Activated CD4-positive, alpha-beta T cell treated with anti-CD3 and anti-CD28 coated beads, Interleukin-2, amount 10 ng/mL, durations not matched to agents 24 days and 14 days (primary cell): ENCODE results near the gene C2CD3. TPM values are rescaled to one million over a fixed set of nuclear protein-coding genes. Genes with fewer than 3 reads are reported as not detected.

Experiments
- DNase-seq: peaks from one replicate; pipeline ENCODE4 v3.0.0; 2022
- H3K27ac Mint-ChIP-seq: one replicate; pipeline ENCODE4 v1.8.0; 2022; ENCODE audit warnings: mild to moderate bottlenecking, mixed read lengths
- H3K27me3 Mint-ChIP-seq: one replicate; pipeline ENCODE4 v1.8.0; 2022; ENCODE audit warnings: mixed read lengths
- H3K36me3 Mint-ChIP-seq: one replicate; pipeline ENCODE4 v1.8.0; 2022; ENCODE audit warnings: low read depth, mild to moderate bottlenecking, mixed read lengths
- H3K4me1 Mint-ChIP-seq: one replicate; pipeline ENCODE4 v1.8.0; 2021; ENCODE audit warnings: mixed read lengths
- H3K4me3 Mint-ChIP-seq: one replicate; pipeline ENCODE4 v1.8.0; 2022; ENCODE audit warnings: mild to moderate bottlenecking, moderate library complexity, mixed read lengths
- H3K9me3 Mint-ChIP-seq: one replicate; pipeline ENCODE4 v1.8.0; 2021; ENCODE audit warnings: mixed read lengths
- intact Hi-C: fragments of 100-400 bp; cut with micrococcal nuclease; formaldehyde crosslinking; loops from one replicate; pipeline ENCODE4 v1.15.1; 2023
- total RNA-seq: library from RNA; stranded (reverse); gene quantifications from 2 replicates; pipeline ENCODE4 v1.2.3, GENCODE V29; 2022

C2CD3 gene
- total RNA-seq, 1 donor from 2014 or later = 37.4 TPM

DNA sequence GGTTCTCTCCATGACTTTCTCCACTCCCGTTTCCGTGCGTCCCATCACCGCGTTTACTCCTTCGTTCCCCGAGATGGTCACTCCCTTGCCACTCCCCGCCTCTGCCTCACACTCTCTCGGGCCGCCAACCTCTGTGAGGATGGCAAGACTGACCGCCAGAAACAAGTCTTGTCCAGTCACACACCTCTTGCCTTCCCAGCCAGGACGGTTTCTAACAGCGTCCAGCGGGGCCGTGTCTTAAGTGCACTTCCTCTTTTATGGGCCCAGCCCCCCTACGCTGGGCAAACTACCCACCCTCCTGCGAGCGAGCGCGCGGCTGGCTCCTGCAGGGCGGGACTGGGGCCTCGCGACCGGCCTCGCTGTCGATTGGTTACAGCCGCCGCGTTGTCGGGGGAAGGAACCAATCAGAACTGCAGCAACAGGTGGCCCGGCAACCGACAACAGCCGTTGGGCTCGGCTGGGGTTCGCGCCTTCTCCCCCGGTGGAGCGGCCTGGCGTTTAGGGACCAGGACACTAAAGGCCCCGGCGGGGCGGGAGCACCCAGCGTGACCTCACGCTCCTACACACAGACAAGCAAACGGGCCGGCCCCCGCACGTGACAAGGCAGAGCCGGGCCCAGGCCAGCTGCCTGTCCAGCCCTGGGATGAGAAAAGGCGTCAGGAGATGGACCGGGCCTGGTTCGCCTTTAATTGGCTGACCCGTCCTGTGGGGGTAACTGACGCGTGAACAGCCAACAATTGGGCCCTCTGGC, 187.6 kb downstream of the C2CD3 start:
- H3K4me1 Mint-ChIP-seq = peaks cover 53% of the 10 kb centered on the region
- H3K27ac Mint-ChIP-seq = peak overlapping the region; percentile 99
- H3K27me3 Mint-ChIP-seq = no peaks in the 10 kb centered on the region
- intact Hi-C loops = loop anchor here (1.0 to 2.0 kb wide), 6 partner anchors 9 to 606 kb away; partner anchors contain the start of genes C2CD3, PPME1 and RELT
- H3K4me3 Mint-ChIP-seq = peak overlapping the region; percentile 95
- no peaks in the 10 kb centered on the region for H3K9me3 Mint-ChIP-seq
- peaks cover 42% of the 10 kb centered on the region for H3K36me3 Mint-ChIP-seq
- peak; percentile 98 for DNase-seq

DNA sequence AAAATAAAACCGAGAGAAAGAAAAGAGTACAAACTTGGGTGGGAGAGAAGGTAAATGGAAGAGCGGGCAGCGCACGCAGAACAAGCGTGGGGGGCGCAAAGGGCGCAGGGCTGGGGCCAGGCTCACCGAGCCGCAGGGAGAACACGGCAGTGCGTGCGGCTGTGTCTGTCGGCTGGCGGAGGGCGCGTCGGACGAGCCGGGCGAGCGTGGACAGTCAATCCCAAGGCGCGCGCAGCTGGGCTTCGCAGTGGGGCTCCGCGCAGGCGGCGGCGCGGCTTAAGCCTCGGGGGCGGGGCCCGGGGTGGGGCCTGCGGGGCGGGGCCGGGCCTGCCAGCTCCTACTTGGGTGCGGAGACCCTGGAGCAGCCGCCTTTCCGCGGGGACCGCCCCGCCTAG, 188.2 kb downstream of the C2CD3 start, which contains the start of gene UCP2:
TSS of gene UCP2 (minus strand) at position 249 of the 395 bp plus-strand sequence. CDS start 4,465 bp downstream, outside the sequence.
- H3K4me1 Mint-ChIP-seq = peaks cover 55% of the 10 kb centered on the region
- DNase-seq = peak; percentile 96
- peaks cover 48% of the 10 kb centered on the region for H3K36me3 Mint-ChIP-seq
- H3K27ac Mint-ChIP-seq = peak within 1 kb of the TSS; percentile 99
- H3K9me3 Mint-ChIP-seq = no peaks in the 10 kb centered on the region
- intact Hi-C loops = loop anchor here (1.0 to 2.0 kb wide), 3 partner anchors 8 to 606 kb away; partner anchors contain the start of gene RELT
- H3K27me3 Mint-ChIP-seq = no peaks in the 10 kb centered on the region
- H3K4me3 Mint-ChIP-seq = peak within 1 kb of the TSS; percentile 95

- H3K36me3 Mint-ChIP-seq = peaks cover 60% of the 10 kb centered on the region
- DNase-seq = peak; percentile 76
- no peaks in the 10 kb centered on the region for H3K27me3 Mint-ChIP-seq
- intact Hi-C loops = loop anchor here (2.0 kb wide), 1 partner anchor 16 kb away; no protein-coding TSS in a partner anchor
- peak overlapping the region; percentile 96 for H3K27ac Mint-ChIP-seq
- H3K4me1 Mint-ChIP-seq = peaks cover 66% of the 10 kb centered on the region
- no peaks in the 10 kb centered on the region for H3K9me3 Mint-ChIP-seq
- H3K4me3 Mint-ChIP-seq = peak overlapping the region; percentile 95
Measured at GRCh38 chr11:73981051-73981805, 189.6 kb downstream of the C2CD3 start.

DNA sequence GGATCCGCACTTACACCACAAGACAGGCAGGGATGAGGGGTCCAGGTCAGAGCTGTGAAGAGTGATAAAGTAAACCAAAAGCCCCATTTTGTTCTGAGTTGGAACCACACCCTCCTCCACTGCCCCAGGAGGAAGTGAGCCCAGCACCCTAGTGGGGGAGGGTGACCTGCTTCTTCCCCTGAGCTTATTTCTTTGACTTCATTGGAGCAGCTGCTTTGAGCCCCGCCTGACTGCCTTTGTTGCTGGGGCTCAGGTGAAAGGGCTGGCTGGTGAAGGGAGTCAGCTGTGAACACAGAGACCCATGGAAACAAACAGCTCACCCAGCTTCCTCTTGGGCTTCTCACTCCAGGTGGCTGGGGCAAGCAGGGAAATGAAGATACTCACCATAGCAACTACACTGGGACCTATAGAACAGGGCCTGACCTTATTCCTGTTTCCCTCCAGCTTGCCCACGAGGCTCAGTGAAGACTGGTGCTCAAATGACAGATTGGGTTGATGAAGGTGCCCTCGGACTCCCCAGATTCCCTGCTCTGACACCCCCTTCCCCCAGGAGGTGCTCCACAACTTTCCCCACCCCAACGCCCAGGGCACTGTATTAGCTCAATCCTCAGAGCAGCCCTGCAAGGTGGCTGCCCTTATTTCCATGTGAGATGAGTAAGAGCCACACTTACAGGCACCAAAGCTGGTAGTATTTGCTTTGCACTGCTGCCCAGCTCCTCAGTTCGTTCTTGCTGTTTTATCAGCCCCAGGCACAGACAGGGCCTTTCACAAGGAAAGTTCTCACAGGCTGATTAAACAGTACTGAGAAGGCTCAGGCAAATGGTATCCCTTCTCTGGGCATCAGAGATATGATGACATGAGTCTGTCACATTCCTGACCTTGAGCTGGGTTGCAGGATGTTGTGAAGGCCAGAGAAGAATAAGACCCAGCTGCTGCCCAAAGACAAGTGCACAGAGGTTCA, 190.5 kb downstream of the C2CD3 start:
- Mint-ChIP-seq H3K4me1 (peaks cover 68% of the 10 kb centered on the region), H3K4me3 (peak overlapping the region; percentile 95), H3K27ac (peak overlapping the region; percentile 96), H3K36me3 (peaks cover 70% of the 10 kb centered on the region), H3K9me3 (no peaks in the 10 kb centered on the region), H3K27me3 (no peaks in the 10 kb centered on the region)
- intact Hi-C loops = loop anchor here (2.0 kb wide), 1 partner anchor 15 kb away; no protein-coding TSS in a partner anchor
- DNase-seq = peak; percentile 95

DNA sequence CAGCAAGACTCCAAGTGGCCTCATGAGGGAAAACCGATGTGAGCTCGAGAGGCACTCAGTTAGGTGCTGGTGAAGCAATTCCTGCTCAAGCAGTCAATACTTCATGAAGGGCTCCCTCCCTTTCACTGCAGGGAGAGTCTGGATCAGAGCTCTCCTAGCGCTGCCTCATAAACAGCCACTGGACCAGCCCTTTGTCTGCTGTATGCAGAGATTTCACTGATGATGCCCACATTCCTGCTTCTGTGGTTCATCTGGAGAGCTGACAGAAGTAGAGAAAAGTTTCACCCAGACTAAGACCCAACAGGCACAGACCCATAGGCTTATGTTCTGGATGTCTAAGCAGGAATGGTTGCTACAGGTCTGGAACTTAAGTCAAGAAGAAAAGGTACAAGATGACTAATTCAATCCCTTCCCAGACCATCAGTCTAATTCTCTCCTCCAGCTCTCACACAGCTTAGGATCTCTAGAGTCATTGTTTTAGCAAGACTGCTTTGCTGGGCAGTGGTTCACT, 192.2 kb downstream of the C2CD3 start:
- DNase-seq = no peak
- H3K27me3 Mint-ChIP-seq = no peaks in the 10 kb centered on the region
- H3K27ac Mint-ChIP-seq = peak overlapping the region; percentile 90
- H3K4me3 Mint-ChIP-seq = peak overlapping the region; percentile 95
- intact Hi-C loops = no loop called here
- H3K4me1 Mint-ChIP-seq = peaks cover 73% of the 10 kb centered on the region
- H3K36me3 Mint-ChIP-seq = peaks cover 86% of the 10 kb centered on the region
- no peaks in the 10 kb centered on the region for H3K9me3 Mint-ChIP-seq

- no peaks in the 10 kb centered on the region for H3K27me3 Mint-ChIP-seq
- H3K27ac Mint-ChIP-seq = peak overlapping the region; percentile 90
- intact Hi-C loops = no loop called here
- no peak for DNase-seq
- H3K4me1 Mint-ChIP-seq = peaks cover 73% of the 10 kb centered on the region
- H3K36me3 Mint-ChIP-seq = peaks cover 89% of the 10 kb centered on the region
- no peaks in the 10 kb centered on the region for H3K9me3 Mint-ChIP-seq
- H3K4me3 Mint-ChIP-seq = peak overlapping the region; percentile 95
Measured at GRCh38 chr11:73977856-73978519, 192.8 kb downstream of the C2CD3 start.

- DNase-seq = no peak
- no peaks in the 10 kb centered on the region for H3K27me3 Mint-ChIP-seq
- H3K9me3 Mint-ChIP-seq = no peaks in the 10 kb centered on the region
- H3K4me3 Mint-ChIP-seq = peak overlapping the region; percentile 48
- intact Hi-C loops = no loop called here
- peaks cover 85% of the 10 kb centered on the region for H3K36me3 Mint-ChIP-seq
- H3K4me1 Mint-ChIP-seq = peaks cover 75% of the 10 kb centered on the region
- H3K27ac Mint-ChIP-seq = peak overlapping the region; percentile 86
Measured at GRCh38 chr11:73976451-73977151, 194.2 kb downstream of the C2CD3 start.

DNA sequence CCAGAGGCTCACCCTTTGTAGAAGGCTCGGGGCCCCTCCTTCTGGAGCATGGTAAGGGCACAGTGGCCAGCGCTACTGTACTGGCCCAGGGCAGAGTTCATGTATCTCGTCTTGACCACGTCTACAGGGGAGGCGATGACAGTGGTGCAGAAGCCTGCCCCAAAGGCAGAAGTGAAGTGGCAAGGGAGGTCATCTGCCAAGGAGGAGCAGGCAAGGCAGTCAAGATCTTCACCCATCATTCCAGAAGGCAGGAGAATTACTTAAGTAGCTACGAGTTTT, 195.4 kb downstream of the C2CD3 start:
- no peaks in the 10 kb centered on the region for H3K27me3 Mint-ChIP-seq
- peak overlapping the region; percentile 86 for H3K27ac Mint-ChIP-seq
- H3K9me3 Mint-ChIP-seq = no peaks in the 10 kb centered on the region
- DNase-seq = no peak
- H3K36me3 Mint-ChIP-seq = peaks cover 75% of the 10 kb centered on the region
- peaks cover 76% of the 10 kb centered on the region for H3K4me1 Mint-ChIP-seq
- intact Hi-C loops = no loop called here
- peak overlapping the region; percentile 64 for H3K4me3 Mint-ChIP-seq

GRCh38 chr11:73974604-73975478, 196.0 kb downstream of the C2CD3 start:
- H3K4me1 Mint-ChIP-seq = peaks cover 76% of the 10 kb centered on the region
- peaks cover 69% of the 10 kb centered on the region for H3K36me3 Mint-ChIP-seq
- no peaks in the 10 kb centered on the region for H3K9me3 Mint-ChIP-seq
- no peak for DNase-seq
- H3K4me3 Mint-ChIP-seq = peak overlapping the region; percentile 64
- H3K27ac Mint-ChIP-seq = peak overlapping the region; percentile 86
- H3K27me3 Mint-ChIP-seq = no peaks in the 10 kb centered on the region
- intact Hi-C loops = loop anchor here (1.0 kb wide), 2 partner anchors 7 to 11 kb away; partner anchors contain the start of gene UCP2

DNA sequence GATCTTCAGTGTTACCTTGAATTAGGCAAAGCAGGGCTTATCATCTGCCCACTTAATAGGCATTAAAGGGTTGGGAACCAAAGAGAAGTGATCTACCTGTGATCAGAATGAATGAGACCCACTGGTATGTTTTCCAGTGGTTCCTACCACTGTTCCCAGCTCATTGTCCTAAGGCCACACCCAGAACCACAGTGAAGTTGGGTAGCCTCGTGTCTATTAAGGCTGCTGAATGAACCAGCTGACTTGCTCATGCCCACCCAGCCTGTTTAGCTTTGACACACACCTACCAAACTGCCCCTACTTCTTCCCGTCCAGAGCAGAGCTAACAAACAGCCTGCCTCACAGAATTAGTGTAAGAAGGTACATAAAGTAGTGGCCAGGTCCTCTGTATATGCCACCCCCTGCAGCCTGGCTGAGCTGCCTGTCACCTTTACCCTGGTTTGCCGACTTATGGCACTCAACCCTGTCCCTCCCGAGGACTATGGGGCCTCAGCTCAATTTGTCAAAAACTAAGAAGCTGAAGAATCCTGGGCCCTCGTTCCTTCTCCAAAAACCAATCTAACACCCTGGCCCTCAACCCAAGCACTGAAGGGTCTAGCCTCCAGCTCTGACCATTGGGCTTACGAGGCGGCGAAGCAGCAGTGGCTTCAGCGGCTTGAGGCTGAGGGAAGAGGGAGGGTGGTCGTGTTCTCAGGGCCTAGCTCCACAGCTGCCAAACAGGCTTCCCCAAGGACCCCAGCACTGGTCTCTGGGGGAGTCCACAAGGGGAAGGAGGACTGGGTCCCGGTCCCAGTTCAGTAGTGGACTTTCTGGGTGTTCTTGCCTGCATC, 198.0 kb downstream of the C2CD3 start:
- H3K27ac Mint-ChIP-seq = peak overlapping the region; percentile 86
- no peak overlapping the region for H3K4me3 Mint-ChIP-seq
- no peaks in the 10 kb centered on the region for H3K27me3 Mint-ChIP-seq
- DNase-seq = peak; percentile 61
- peaks cover 50% of the 10 kb centered on the region for H3K36me3 Mint-ChIP-seq
- no peaks in the 10 kb centered on the region for H3K9me3 Mint-ChIP-seq
- H3K4me1 Mint-ChIP-seq = peaks cover 72% of the 10 kb centered on the region
- intact Hi-C loops = no loop called here

GRCh38 chr11:73972187-73972586, 198.6 kb downstream of the C2CD3 start:
- peak; percentile 64 for DNase-seq
- Mint-ChIP-seq H3K4me1 (peaks cover 68% of the 10 kb centered on the region), H3K4me3 (no peak overlapping the region), H3K27me3 (no peaks in the 10 kb centered on the region), H3K27ac (peak overlapping the region; percentile 86), H3K36me3 (peaks cover 44% of the 10 kb centered on the region), H3K9me3 (no peaks in the 10 kb centered on the region)
- intact Hi-C loops = no loop called here
